ENCODE measurements around the gene NDUFS8. TPM values are rescaled to one million over a fixed set of nuclear protein-coding genes. Genes with fewer than 3 reads are reported as not detected.
"Not testable (repeated sequence)": the region's sequence is repeated elsewhere in the genome, so short reads cannot be mapped to it uniquely, and the experiment has no call there.

NDUFS8 gene
- total RNA-seq (145 TPM), polyA plus RNA-seq (84.1 TPM)
- long read RNA-seq, donor 1, partial matches to known transcripts, result 0 of 3 reads
- long read RNA-seq, donor 1, other reads (novel, unspliced or antisense), result 0 of 3 reads
- long read RNA-seq, donor 2, result 0 reads
- long read RNA-seq, donor 3, transcript NDUFS8-201 (7 exons, 791 nt), result major isoform, 33 of 67 reads
- long read RNA-seq, donor 3, partial matches to known transcripts, result 5 of 67 reads
- long read RNA-seq, donor 3, other reads (novel, unspliced or antisense), result 25 of 67 reads
- long read RNA-seq, donor 4, transcript NDUFS8-201 (7 exons, 791 nt), result major isoform, 12 of 23 reads
- long read RNA-seq, donor 4, partial matches to known transcripts, result 0 of 23 reads
- long read RNA-seq, donor 4, other reads (novel, unspliced or antisense), result 10 of 23 reads
- long read RNA-seq, donor 5, transcript NDUFS8-201 (7 exons, 791 nt), result major isoform, 31 of 84 reads
- long read RNA-seq, donor 5, partial matches to known transcripts, result 21 of 84 reads
- long read RNA-seq, donor 5, other reads (novel, unspliced or antisense), result 29 of 84 reads
- long read RNA-seq, donor 6, transcript NDUFS8-201 (7 exons, 791 nt), result major isoform, 17 of 52 reads
- long read RNA-seq, donor 6, partial matches to known transcripts, result 0 of 52 reads
- long read RNA-seq, donor 6, other reads (novel, unspliced or antisense), result 31 of 52 reads
- long read RNA-seq, donor 7, transcript NDUFS8-202 (5 exons, 936 nt), result minor isoform, 7 of 70 reads
- long read RNA-seq, donor 7, transcript NDUFS8-201 (7 exons, 791 nt), result major isoform, 22 of 70 reads
- long read RNA-seq, donor 7, partial matches to known transcripts, result 13 of 70 reads
- long read RNA-seq, donor 7, other reads (novel, unspliced or antisense), result 25 of 70 reads
- long read RNA-seq, donor 8, transcript NDUFS8-201 (7 exons, 791 nt), result major isoform, 11 of 24 reads
- long read RNA-seq, donor 8, partial matches to known transcripts, result 0 of 24 reads
- long read RNA-seq, donor 8, other reads (novel, unspliced or antisense), result 12 of 24 reads
- long read RNA-seq, donor 9, transcript NDUFS8-201 (7 exons, 791 nt), result major isoform, 8 of 29 reads
- long read RNA-seq, donor 9, partial matches to known transcripts, result 5 of 29 reads
- long read RNA-seq, donor 9, other reads (novel, unspliced or antisense), result 16 of 29 reads
- long read RNA-seq, donor 10, transcript NDUFS8-201 (7 exons, 791 nt), result major isoform, 24 of 42 reads
- long read RNA-seq, donor 10, partial matches to known transcripts, result 0 of 42 reads
- long read RNA-seq, donor 10, other reads (novel, unspliced or antisense), result 18 of 42 reads

DNA sequence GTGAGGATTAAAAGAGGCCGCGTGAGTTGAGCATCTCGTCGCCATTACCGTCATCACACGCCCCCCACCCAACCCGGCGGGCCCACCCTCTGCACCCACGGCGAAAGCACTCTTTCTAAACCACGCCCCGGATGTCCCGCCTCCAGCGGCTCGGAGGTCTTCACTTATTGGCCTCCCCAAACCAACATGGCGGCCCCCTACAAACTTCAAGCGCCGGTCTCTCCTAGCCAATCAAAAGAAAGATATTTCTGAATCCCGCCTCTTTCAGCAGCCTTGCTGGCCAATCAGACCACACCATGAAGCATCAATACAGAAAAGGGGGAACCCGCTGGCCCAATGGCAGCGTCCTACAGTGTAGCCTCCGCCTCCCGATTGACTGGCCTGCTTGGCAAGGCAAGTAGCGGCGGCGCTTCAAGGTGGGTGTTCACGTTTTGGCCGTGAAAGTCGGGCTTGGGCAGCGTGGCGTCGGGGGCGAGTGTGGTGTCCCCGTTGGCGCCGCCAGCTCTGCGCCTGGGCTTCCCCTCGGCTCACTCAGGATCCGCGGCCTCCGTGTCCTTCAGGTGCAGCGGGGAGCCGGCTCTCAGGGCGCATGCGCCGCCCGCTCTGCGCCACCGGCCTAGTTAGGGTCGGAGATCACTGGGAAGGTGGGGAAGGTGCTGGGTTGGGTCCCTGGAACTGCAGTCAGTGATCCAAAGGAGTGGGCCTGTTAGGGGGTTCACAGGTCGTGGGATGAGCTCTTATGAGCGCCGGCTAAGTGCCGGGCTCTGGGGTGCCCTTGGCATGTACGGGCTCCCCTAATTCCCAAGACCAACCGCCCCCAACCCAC is at the start of gene NDUFS8:
Gene NDUFS8 (plus strand): TSS at position 364 of the 826 bp plus-strand sequence. CDS start 1,471 bp downstream, outside the sequence.
- H3K4me1 ChIP-seq (ENCODE audit: control insufficient read depth in 2 of 2, insufficient read depth in 2 of 2, low read length in 2 of 2), result peaks cover 16 to 27% of the 10 kb centered on the region in 2 donors
- DNase-seq (ENCODE audit: low read depth in 6 of 9, low spot score in 9 of 9), result peak; percentile 96 to 100 (median 98)
- H3K9me3 ChIP-seq (ENCODE audit: control insufficient read depth in 2 of 2, insufficient read depth in 1 of 2, low read length in 1 of 2), result peaks cover 0 to 11% of the 10 kb centered on the region in 2 donors
- under 1% methylated on average over 56 of the region's 56 CpGs for WGBS
- H3K27me3 ChIP-seq (ENCODE audit: control insufficient read depth in 2 of 2, insufficient read depth in 1 of 2, low read length in 1 of 2), result no peaks in the 10 kb centered on the region
- peaks cover 17 to 24% of the 10 kb centered on the region in 2 donors for H3K36me3 ChIP-seq (ENCODE audit: control insufficient read depth in 2 of 2, insufficient read depth in 2 of 2, low read length in 1 of 2)
- peak within 1 kb of the TSS; percentile 80 to 90 for H3K27ac ChIP-seq (ENCODE audit: low read depth in 1 of 2, low read length in 1 of 2)
- peak within 1 kb of the TSS; percentile 79 to 89 for H3K4me3 ChIP-seq (ENCODE audit: low read length in 2 of 2)

DNA sequence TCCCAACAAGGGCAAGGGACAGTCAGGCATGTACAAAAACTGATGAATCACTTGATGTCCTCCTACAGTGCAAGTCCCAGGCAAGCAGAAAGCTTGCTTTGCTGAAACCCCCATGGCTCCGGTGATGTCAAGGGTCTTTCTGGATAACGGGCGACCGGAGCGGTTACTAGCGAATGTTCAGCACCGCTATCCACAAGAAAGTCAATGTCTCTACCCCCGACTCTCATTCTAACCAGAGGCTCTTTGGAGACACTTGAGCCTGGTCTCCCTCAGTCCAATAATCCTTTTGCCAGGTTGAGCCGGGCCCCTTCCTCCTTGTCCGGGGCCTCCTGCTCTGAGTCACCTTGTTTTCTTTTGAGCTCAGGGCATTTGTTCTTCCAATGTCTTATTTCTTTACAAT is 49.3 kb upstream of the NDUFS8 start:
- 98% methylated on average over 10 of the region's 10 CpGs for WGBS

DNA sequence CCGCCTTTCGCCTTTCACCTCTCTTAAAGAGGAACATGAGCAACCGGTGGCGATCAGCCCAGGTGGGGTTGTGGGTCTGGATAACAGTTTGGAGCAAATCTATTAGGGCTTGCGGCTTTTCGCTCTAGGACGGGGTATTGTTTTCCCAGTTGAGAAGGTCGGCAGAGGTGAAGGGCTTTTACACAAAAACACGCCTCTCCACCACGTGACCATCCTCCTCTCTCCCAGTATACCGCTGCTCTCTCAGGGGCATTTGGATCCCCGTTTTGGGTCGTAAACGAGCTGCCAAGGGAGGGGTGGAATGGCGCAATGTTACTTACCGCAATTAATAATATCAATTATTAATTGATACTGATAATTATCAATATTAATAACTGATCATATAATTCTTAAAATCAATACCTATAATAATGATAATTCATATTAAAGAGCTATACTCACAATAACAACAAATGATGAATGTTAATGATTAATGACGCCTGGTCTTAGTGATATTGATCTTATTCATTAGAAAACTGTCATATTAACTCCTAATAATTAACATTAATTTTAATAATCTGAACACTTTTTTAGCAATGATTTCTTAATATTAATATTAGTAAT is 48.1 kb upstream of the NDUFS8 start:
- peaks cover 0 to 14% of the 10 kb centered on the region in 2 donors for H3K27me3 ChIP-seq (ENCODE audit: control insufficient read depth in 2 of 2, insufficient read depth in 1 of 2, low read length in 1 of 2)
- 88% methylated on average over 17 of the region's 17 CpGs for WGBS
- DNase-seq (ENCODE audit: low read depth in 6 of 9, low spot score in 9 of 9); H3K9me3 ChIP-seq (ENCODE audit: control insufficient read depth in 2 of 2, insufficient read depth in 1 of 2, low read length in 1 of 2); H3K4me3 ChIP-seq (ENCODE audit: low read length in 2 of 2); H3K36me3 ChIP-seq (ENCODE audit: control insufficient read depth in 2 of 2, insufficient read depth in 2 of 2, low read length in 1 of 2); H3K27ac ChIP-seq (ENCODE audit: low read depth in 1 of 2, low read length in 1 of 2); H3K4me1 ChIP-seq (ENCODE audit: control insufficient read depth in 2 of 2, insufficient read depth in 2 of 2, low read length in 2 of 2): not testable (repeated sequence)

More for the DNA sequence above, 49.3 kb upstream of the NDUFS8 start:
- not testable (repeated sequence) for H3K9me3 ChIP-seq (ENCODE audit: control insufficient read depth in 2 of 2, insufficient read depth in 1 of 2, low read length in 1 of 2); DNase-seq (ENCODE audit: low read depth in 6 of 9, low spot score in 9 of 9); H3K4me3 ChIP-seq (ENCODE audit: low read length in 2 of 2); H3K4me1 ChIP-seq (ENCODE audit: control insufficient read depth in 2 of 2, insufficient read depth in 2 of 2, low read length in 2 of 2); H3K36me3 ChIP-seq (ENCODE audit: control insufficient read depth in 2 of 2, insufficient read depth in 2 of 2, low read length in 1 of 2); H3K27ac ChIP-seq (ENCODE audit: low read depth in 1 of 2, low read length in 1 of 2)
- H3K27me3 ChIP-seq (ENCODE audit: control insufficient read depth in 2 of 2, insufficient read depth in 1 of 2, low read length in 1 of 2), result peaks cover 0 to 14% of the 10 kb centered on the region in 2 donors

DNA sequence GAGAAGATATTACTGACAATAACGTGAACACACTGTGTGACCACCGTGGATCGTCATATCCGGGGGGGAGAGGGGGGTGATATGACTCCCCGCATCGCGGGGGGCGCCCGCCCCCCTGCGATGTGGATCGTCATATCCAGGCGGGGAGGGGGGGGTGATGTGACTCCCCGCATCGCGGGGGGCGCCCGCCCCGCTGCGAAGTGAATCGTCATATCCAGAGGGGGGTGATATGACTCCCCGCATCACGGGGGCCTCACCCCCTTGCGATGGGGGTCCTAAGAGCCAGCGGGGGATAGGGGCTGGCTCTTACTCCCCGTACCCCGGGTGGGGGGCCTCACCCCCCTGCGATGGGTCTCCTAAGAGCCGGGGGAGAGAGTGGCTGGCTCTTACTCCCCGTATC is 46.5 kb upstream of the NDUFS8 start:
- peak in 1 of 9 donors; percentile 51 for DNase-seq (ENCODE audit: low read depth in 6 of 9, low spot score in 9 of 9)
- no peak overlapping the region for H3K27ac ChIP-seq (ENCODE audit: low read depth in 1 of 2, low read length in 1 of 2)
- no peak overlapping the region for H3K4me3 ChIP-seq (ENCODE audit: low read length in 2 of 2)
- peaks cover 0 to 11% of the 10 kb centered on the region in 2 donors for H3K27me3 ChIP-seq (ENCODE audit: control insufficient read depth in 2 of 2, insufficient read depth in 1 of 2, low read length in 1 of 2)
- no peaks in the 10 kb centered on the region for H3K4me1 ChIP-seq (ENCODE audit: control insufficient read depth in 2 of 2, insufficient read depth in 2 of 2, low read length in 2 of 2)
- no peaks in the 10 kb centered on the region for H3K9me3 ChIP-seq (ENCODE audit: control insufficient read depth in 2 of 2, insufficient read depth in 1 of 2, low read length in 1 of 2)
- H3K36me3 ChIP-seq (ENCODE audit: control insufficient read depth in 2 of 2, insufficient read depth in 2 of 2, low read length in 1 of 2), result no peaks in the 10 kb centered on the region
- WGBS, result 87% methylated on average over 29 of the region's 29 CpGs

DNA sequence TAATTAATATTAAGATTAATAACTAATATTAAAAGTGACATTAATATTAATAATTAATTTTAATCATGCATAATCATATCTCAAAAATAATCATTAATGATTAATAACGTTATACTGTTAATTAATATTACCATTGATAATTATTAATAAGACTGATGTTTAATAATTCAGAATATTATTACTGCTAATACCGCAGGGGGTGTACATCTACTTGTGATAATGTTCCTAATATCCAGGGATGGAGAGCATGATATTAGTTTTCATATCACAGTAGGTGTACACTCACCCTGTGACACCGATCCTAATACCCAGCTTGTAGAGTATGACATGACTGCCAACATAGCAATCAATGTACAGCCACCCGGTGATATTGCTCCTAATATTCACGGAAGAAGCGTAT is 45.2 kb upstream of the NDUFS8 start:
- H3K4me3 ChIP-seq (ENCODE audit: low read length in 2 of 2); H3K27me3 ChIP-seq (ENCODE audit: control insufficient read depth in 2 of 2, insufficient read depth in 1 of 2, low read length in 1 of 2); H3K27ac ChIP-seq (ENCODE audit: low read depth in 1 of 2, low read length in 1 of 2); H3K36me3 ChIP-seq (ENCODE audit: control insufficient read depth in 2 of 2, insufficient read depth in 2 of 2, low read length in 1 of 2); H3K4me1 ChIP-seq (ENCODE audit: control insufficient read depth in 2 of 2, insufficient read depth in 2 of 2, low read length in 2 of 2); H3K9me3 ChIP-seq (ENCODE audit: control insufficient read depth in 2 of 2, insufficient read depth in 1 of 2, low read length in 1 of 2); DNase-seq (ENCODE audit: low read depth in 6 of 9, low spot score in 9 of 9): not testable (repeated sequence)
- WGBS, result 94% methylated on average over 6 of the region's 6 CpGs

DNA sequence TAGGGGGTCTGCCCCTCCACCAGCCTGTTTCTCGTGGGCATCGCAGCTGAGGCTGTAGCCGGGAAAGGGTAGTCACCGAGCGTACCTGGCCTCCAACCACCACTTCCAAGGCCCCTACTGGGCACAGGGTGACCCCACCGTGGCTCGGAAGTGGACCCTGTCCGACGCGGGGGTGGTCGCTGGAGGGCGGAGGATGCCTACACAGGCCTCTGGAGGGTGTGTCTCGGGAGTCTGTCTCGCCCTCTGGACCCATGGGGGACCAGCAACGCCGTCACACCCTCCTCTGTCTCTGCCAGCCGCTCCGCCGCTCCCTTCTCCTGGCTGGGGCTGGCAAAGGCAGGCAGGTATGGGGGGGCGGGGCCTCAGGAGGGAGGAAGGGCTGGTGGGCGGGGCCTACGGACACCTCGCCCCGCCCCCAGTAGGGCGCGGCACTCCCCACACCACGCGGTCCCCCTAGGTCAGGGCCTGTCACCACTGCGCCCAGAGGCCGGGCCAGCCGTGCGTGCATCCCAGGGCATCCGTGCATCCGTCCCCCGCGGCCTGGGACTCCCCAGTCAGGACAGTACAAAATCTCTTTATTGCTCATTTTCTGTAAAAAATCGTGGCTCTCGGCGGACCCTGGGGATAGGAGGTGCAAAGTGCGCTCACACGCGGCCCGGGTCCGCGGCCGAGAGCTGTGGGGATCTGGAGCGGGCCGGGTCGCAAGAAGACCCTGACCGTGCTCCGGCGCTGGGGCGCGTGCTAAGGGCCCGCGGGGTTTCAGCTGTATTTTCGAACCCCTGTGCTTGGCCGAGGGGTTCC is 39.7 kb upstream of the NDUFS8 start:
- not testable (repeated sequence) for DNase-seq (ENCODE audit: low read depth in 6 of 9, low spot score in 9 of 9); H3K36me3 ChIP-seq (ENCODE audit: control insufficient read depth in 2 of 2, insufficient read depth in 2 of 2, low read length in 1 of 2); H3K4me3 ChIP-seq (ENCODE audit: low read length in 2 of 2); H3K9me3 ChIP-seq (ENCODE audit: control insufficient read depth in 2 of 2, insufficient read depth in 1 of 2, low read length in 1 of 2); H3K4me1 ChIP-seq (ENCODE audit: control insufficient read depth in 2 of 2, insufficient read depth in 2 of 2, low read length in 2 of 2); H3K27ac ChIP-seq (ENCODE audit: low read depth in 1 of 2, low read length in 1 of 2)
- peaks cover 0 to 26% of the 10 kb centered on the region in 2 donors for H3K27me3 ChIP-seq (ENCODE audit: control insufficient read depth in 2 of 2, insufficient read depth in 1 of 2, low read length in 1 of 2)
- 48% methylated on average over 48 of the region's 58 CpGs for WGBS

DNA sequence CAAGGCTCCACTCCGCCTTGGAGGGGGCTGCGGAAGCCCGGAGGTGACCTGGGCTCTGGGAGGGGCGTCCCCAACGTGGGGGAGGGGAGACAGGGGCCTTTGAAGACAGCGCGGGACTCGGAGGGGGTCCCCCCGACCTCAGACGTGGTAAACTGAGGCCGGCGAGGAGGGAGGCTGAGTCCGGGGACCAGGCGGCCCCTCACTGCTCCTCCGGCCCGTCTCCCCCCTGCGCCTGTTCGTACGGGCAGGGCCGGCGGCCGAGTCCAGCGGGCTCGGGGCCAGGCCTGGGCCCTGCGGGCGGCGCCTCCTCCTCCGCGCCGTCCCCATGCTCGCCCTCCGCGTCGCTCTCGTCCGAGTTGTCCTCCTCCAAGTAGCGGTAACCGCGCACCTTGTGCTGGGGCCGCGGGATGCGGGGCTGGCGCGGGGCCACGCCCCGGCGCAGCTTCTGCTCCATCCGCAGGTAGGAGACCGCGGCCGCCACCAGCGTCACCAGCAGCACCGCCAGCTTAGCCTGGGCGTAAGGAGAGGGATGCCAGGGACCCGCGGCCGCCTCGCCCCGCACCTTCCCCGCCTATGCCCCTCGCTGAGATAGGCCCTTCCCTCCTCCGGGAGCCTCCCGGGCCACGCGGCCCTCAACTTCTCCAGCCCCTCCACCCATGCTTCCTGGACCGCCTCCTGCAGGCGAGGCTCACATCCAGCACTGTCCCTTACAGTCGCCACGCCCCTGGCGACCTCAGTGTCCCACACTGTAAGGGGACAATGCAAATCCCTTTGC is 38.9 kb upstream of the NDUFS8 start:
- not testable (repeated sequence) for H3K4me3 ChIP-seq (ENCODE audit: low read length in 2 of 2); H3K27ac ChIP-seq (ENCODE audit: low read depth in 1 of 2, low read length in 1 of 2); H3K4me1 ChIP-seq (ENCODE audit: control insufficient read depth in 2 of 2, insufficient read depth in 2 of 2, low read length in 2 of 2); H3K36me3 ChIP-seq (ENCODE audit: control insufficient read depth in 2 of 2, insufficient read depth in 2 of 2, low read length in 1 of 2); H3K9me3 ChIP-seq (ENCODE audit: control insufficient read depth in 2 of 2, insufficient read depth in 1 of 2, low read length in 1 of 2); DNase-seq (ENCODE audit: low read depth in 6 of 9, low spot score in 9 of 9)
- 75% methylated on average over 68 of the region's 70 CpGs for WGBS
- H3K27me3 ChIP-seq (ENCODE audit: control insufficient read depth in 2 of 2, insufficient read depth in 1 of 2, low read length in 1 of 2), result peaks cover 0 to 26% of the 10 kb centered on the region in 2 donors

Measured in thymus (tissue), 14 donors.